Mesenchymal stem cell (in vitro differentiated cells and primary cell): ENCODE results near the gene AP1S2.

ENCODE experiments used
- DNase-seq: peaks from one replicate; pipeline ENCODE4 v3.0.0-alpha.2; 2013
- H2AFZ ChIP-seq: one replicate; pipeline ENCODE4 v1.6.1; 2013; ENCODE audit warnings: low read depth, mild to moderate bottlenecking, control low read depth, inconsistent platforms, low read length, moderate library complexity
- H2AK5ac ChIP-seq: 2 replicates; pipeline ENCODE4 v1.6.1; 2013; ENCODE audit warnings: low read length, moderate library complexity, mild to moderate bottlenecking, inconsistent platforms; ENCODE audit not compliant: severe bottlenecking
- H2BK120ac ChIP-seq: one replicate; pipeline ENCODE4 v1.6.1; 2013; ENCODE audit warnings: low read depth, mild to moderate bottlenecking, inconsistent platforms, low read length, moderate library complexity
- H2BK12ac ChIP-seq, 2 experiments: one replicate each; pipeline ENCODE4 v1.6.1; 2013; ENCODE audit warnings: inconsistent platforms in 2 of 2, low read length in 2 of 2, mild to moderate bottlenecking in 2 of 2, moderate library complexity in 2 of 2, control low read depth in 1 of 2
- H2BK15ac ChIP-seq: one replicate; pipeline ENCODE4 v1.6.1; 2013; ENCODE audit warnings: mild to moderate bottlenecking, low read depth, inconsistent platforms; ENCODE audit not compliant: poor library complexity, severe bottlenecking
- H2BK5ac ChIP-seq: 2 replicates; pipeline ENCODE4 v1.6.1; 2013; ENCODE audit warnings: low read depth, mild to moderate bottlenecking, low read length, control low read depth, inconsistent platforms; ENCODE audit not compliant: poor library complexity, severe bottlenecking
- H3K14ac ChIP-seq, 2 experiments: one replicate each; pipeline ENCODE4 v1.6.1; 2013; ENCODE audit warnings: inconsistent platforms in 2 of 2, low read length in 2 of 2, control low read depth in 1 of 2, mild to moderate bottlenecking in 1 of 2, moderate library complexity in 1 of 2
- H3K18ac ChIP-seq, 2 experiments: one replicate each; pipeline ENCODE4 v1.6.1; 2013; ENCODE audit warnings: inconsistent platforms in 2 of 2, low read length in 2 of 2, control low read depth in 1 of 2, low read depth in 1 of 2, mild to moderate bottlenecking in 1 of 2
- H3K23ac ChIP-seq, 2 experiments: one replicate each; pipeline ENCODE4 v1.6.1; 2013; ENCODE audit warnings: inconsistent platforms in 2 of 2, low read length in 2 of 2, mild to moderate bottlenecking in 2 of 2, moderate library complexity in 2 of 2, control low read depth in 1 of 2
- H3K27ac ChIP-seq: 2 replicates; pipeline ENCODE4 v1.5.1; 2013; ENCODE audit warnings: mild to moderate bottlenecking, moderate library complexity, low read length, control low read depth, inconsistent platforms; ENCODE audit not compliant: poor library complexity, severe bottlenecking
- H3K27me3 ChIP-seq, 2 experiments: 2 replicates each; pipeline versions ENCODE4 v1.6.1 to v1.7.0; 2013; ENCODE audit warnings: low read length in 2 of 2, mild to moderate bottlenecking in 2 of 2, moderate library complexity in 2 of 2, control low read depth in 1 of 2, inconsistent platforms in 1 of 2; ENCODE audit not compliant: control insufficient read depth in 1 of 2, insufficient read depth in 1 of 2
- H3K36me3 ChIP-seq, 2 experiments: 2 replicates each; pipeline versions ENCODE4 v1.6.1 to v1.7.0; 2013; ENCODE audit warnings: low read length in 2 of 2, control low read depth in 1 of 2, inconsistent platforms in 1 of 2, low read depth in 1 of 2, mild to moderate bottlenecking in 1 of 2; ENCODE audit not compliant: insufficient read depth in 2 of 2, control insufficient read depth in 1 of 2
- H3K4ac ChIP-seq, 2 experiments: one replicate each; pipeline ENCODE4 v1.6.1; 2013; ENCODE audit warnings: inconsistent platforms in 2 of 2, low read length in 2 of 2, mild to moderate bottlenecking in 2 of 2, moderate library complexity in 2 of 2, control low read depth in 1 of 2, low read depth in 1 of 2
- H3K4me1 ChIP-seq: 2 replicates; pipeline ENCODE4 v1.6.1; 2013; ENCODE audit warnings: low read depth, low read length, control low read depth; ENCODE audit not compliant: control insufficient read depth, insufficient read depth
- H3K4me2 ChIP-seq: 2 replicates; pipeline ENCODE4 v1.6.1; 2013; ENCODE audit warnings: low read length, mild to moderate bottlenecking, inconsistent platforms; ENCODE audit not compliant: poor library complexity, severe bottlenecking
- H3K4me3 ChIP-seq, 2 experiments: 2 replicates each; pipeline versions ENCODE4 v1.5.1 to v1.7.0; 2013; ENCODE audit warnings: low read length in 2 of 2, mild to moderate bottlenecking in 2 of 2, control low read depth in 1 of 2, low read depth in 1 of 2; ENCODE audit not compliant: insufficient read depth in 1 of 2
- H3K79me1 ChIP-seq: replicated peaks from 2 replicates; pipeline ENCODE4 v1.6.1; 2013; ENCODE audit warnings: mild to moderate bottlenecking, control low read depth, low read length, inconsistent platforms; ENCODE audit not compliant: poor library complexity, severe bottlenecking
- H3K9ac ChIP-seq: 2 replicates; pipeline ENCODE4 v1.7.0; 2013; ENCODE audit warnings: mild to moderate bottlenecking, low read length, moderate library complexity
- H3K9me3 ChIP-seq: 2 replicates; pipeline ENCODE4 v1.7.0; 2013; ENCODE audit warnings: mild to moderate bottlenecking, low read length; ENCODE audit not compliant: control insufficient read depth
- H4K8ac ChIP-seq: one replicate; pipeline ENCODE4 v1.6.1; 2013; ENCODE audit warnings: inconsistent platforms, mild to moderate bottlenecking, low read length, moderate library complexity
- H4K91ac ChIP-seq: one replicate; pipeline ENCODE4 v1.6.1; 2013; ENCODE audit warnings: mild to moderate bottlenecking, low read length, inconsistent platforms
- WGBS: methylation state at CpG from one replicate; pipeline ENCODE4 v1.1.7; 2013; ENCODE audit warnings: mixed read lengths; 5-methylcytosine and 5-hydroxymethylcytosine counted together

Gene AP1S2

DNA sequence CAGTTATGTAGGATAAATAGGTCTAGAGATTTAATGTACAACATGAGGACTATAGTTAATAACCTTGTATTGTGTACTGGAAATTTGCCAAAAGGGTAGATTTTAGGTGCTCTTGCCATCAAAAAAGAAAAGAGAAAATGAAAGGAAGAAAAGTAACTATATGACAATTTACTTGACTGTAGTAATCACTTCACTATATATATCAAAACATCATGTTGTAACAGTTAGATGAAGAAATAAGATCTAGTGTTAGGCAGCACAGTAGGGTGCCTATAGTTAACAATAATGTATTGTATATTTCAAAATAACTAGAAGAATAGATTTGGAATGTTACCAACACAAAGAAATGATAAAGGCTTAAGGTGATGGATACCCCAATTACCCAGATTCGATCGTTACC lies 35.9 kb upstream of the AP1S2 start:
- Histone ChIP-seq H3K79me1 (no peaks in the 10 kb centered on the region), H4K8ac (no peak overlapping the region), H3K4me2 (no peak overlapping the region), H3K27me3 (peaks cover 0 to 7% of the 10 kb centered on the region in 2 experiments), H2BK12ac (no peak overlapping the region), H4K91ac (no peak overlapping the region), H3K18ac (no peak overlapping the region), H3K27ac (no peak overlapping the region), H2BK5ac (no peak overlapping the region), H2BK15ac (no peak overlapping the region), H3K23ac (no peak overlapping the region), H3K9me3 (no peaks in the 10 kb centered on the region), H3K9ac (no peak overlapping the region), H2BK120ac (no peak overlapping the region), H3K36me3 (no peaks in the 10 kb centered on the region), H3K4me1 (no peaks in the 10 kb centered on the region), H3K4me3 (no peak overlapping the region), H3K14ac (no peak overlapping the region), H3K4ac (no peak overlapping the region), H2AFZ (no peak overlapping the region), H2AK5ac (no peak overlapping the region)
- WGBS, result no CpG with 5 or more reads among the region's 2 CpGs
- DNase-seq, result no peak

DNA sequence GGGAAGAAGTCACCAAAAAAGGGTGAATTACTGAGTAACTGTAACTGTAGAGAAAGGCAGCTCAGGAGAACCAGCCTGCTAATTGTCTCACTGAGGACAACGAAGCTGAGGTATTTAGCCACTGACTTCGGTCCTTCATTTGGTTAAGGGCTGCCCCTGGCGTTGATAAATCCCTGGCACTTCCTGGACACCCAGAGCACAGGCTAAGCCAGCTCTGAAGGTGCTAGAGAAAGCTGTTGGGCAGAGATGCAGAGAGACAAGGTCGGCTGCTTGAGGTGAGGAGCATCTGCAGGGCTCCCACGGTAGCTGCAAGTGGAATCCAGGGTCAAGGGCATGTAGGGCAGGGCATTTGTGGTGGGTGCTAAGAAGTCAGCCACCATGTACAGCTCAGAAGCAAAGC lies 33.4 kb upstream of the AP1S2 start:
- WGBS, result 89% methylated on average over 5 of the region's 5 CpGs

DNA sequence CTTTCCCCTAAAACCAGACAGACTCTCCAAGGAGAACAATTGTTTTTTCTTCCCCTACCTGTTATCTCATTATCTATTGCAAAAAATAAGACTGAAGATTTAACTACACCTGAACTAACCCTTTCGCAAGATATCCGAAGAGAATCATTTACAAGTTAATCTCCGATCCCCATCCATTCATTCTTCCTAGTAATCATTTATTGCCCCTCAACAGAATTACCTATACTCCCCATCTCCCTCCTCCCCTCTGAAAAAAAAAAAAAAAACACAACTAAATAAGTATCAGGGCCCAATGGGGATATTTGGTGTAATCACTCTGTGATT lies 28.9 kb upstream of the AP1S2 start:
- peaks cover 0 to 6% of the 10 kb centered on the region in 2 experiments for H3K27me3 ChIP-seq
- H2AFZ ChIP-seq, result no peak overlapping the region
- H3K4me3 ChIP-seq, result no peak overlapping the region
- peaks cover 4% of the 10 kb centered on the region for H3K9me3 ChIP-seq
- no peak overlapping the region for H2AK5ac ChIP-seq
- no peaks in the 10 kb centered on the region for H3K36me3 ChIP-seq
- no peak overlapping the region for H2BK120ac ChIP-seq
- no peaks in the 10 kb centered on the region for H3K79me1 ChIP-seq
- H3K18ac ChIP-seq, result no peak overlapping the region
- no peak for DNase-seq
- no peak overlapping the region for H3K14ac ChIP-seq
- no peak overlapping the region for H4K91ac ChIP-seq
- H3K27ac ChIP-seq, result no peak overlapping the region
- no peak overlapping the region for H3K4ac ChIP-seq
- 97% methylated on average over 3 of the region's 3 CpGs for WGBS
- H2BK15ac ChIP-seq, result no peak overlapping the region
- H3K9ac ChIP-seq, result no peak overlapping the region
- H3K23ac ChIP-seq, result no peak overlapping the region
- no peak overlapping the region for H3K4me2 ChIP-seq
- no peak overlapping the region for H2BK5ac ChIP-seq
- H2BK12ac ChIP-seq, result no peak overlapping the region
- no peak overlapping the region for H4K8ac ChIP-seq
- no peaks in the 10 kb centered on the region for H3K4me1 ChIP-seq

More for the DNA sequence above, 33.4 kb upstream of the AP1S2 start:
- Histone ChIP-seq H3K4ac (no peak overlapping the region), H2AK5ac (no peak overlapping the region), H3K36me3 (no peaks in the 10 kb centered on the region), H2BK12ac (no peak overlapping the region), H3K18ac (no peak overlapping the region), H3K4me2 (no peak overlapping the region), H2AFZ (no peak overlapping the region), H3K27ac (no peak overlapping the region), H4K91ac (no peak overlapping the region), H3K14ac (no peak overlapping the region), H2BK120ac (no peak overlapping the region), H2BK15ac (no peak overlapping the region), H3K4me3 (no peak overlapping the region), H2BK5ac (no peak overlapping the region), H3K4me1 (no peaks in the 10 kb centered on the region), H3K27me3 (peaks cover 0 to 7% of the 10 kb centered on the region in 2 experiments), H3K79me1 (no peaks in the 10 kb centered on the region), H3K9me3 (no peaks in the 10 kb centered on the region), H3K23ac (no peak overlapping the region), H4K8ac (no peak overlapping the region), H3K9ac (no peak overlapping the region)
- no peak for DNase-seq

DNA sequence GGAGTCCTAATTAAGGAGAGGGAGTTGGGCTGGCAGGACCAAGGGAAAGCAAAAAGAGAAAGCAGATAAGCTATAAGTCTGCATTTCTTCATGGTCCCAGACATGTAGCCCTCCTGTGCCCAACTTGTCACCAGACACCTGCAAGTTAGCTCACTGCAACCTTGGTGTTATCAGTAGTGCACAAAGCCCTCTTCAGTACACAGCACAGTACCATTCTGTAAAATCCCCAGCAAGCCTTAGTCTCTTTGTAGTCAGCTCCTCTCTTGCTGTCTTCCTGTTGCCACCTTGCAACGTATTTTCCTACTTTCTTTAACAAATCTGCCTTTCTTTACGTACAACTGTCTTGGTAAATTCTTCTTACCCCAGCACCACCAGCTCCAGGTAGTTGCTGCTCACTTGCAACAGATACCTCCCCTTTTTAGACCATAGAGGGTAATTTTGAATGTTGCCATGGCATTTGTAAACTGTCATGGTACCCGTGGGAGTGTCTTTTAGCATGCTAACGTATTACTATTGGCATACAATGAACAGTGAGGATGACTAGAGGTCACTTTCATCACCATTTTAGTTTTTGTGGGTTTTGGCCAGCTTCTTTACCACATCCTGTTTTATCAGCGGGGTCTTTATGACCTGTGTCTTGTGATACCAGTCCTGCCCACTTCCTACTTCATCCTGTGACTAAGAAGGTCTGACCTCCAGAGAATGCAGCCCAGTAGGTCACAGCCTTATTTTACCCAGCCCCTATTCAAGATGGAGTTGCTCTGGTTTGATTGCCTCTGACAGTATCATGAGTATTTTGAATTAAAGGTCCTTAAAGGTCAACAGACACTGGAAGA lies 28.3 kb upstream of the AP1S2 start:
- Histone ChIP-seq H3K4me2 (no peak overlapping the region), H3K14ac (no peak overlapping the region), H2BK15ac (no peak overlapping the region), H3K79me1 (no peaks in the 10 kb centered on the region), H3K27ac (no peak overlapping the region), H3K27me3 (peaks cover 0 to 3% of the 10 kb centered on the region in 2 experiments), H3K36me3 (no peaks in the 10 kb centered on the region), H2BK5ac (no peak overlapping the region), H3K4me1 (no peaks in the 10 kb centered on the region), H3K4me3 (no peak overlapping the region), H3K23ac (no peak overlapping the region), H3K9ac (no peak overlapping the region), H3K18ac (peak overlapping the region in 1 of 2 experiments; percentile 3), H2BK120ac (no peak overlapping the region), H4K8ac (no peak overlapping the region), H3K4ac (no peak overlapping the region), H2AFZ (no peak overlapping the region), H2AK5ac (no peak overlapping the region), H4K91ac (no peak overlapping the region), H3K9me3 (peaks cover 4% of the 10 kb centered on the region), H2BK12ac (no peak overlapping the region)
- DNase-seq, result peak; percentile 6
- 0% methylated on average over 2 of the region's 5 CpGs for WGBS
